Posterior vena cava (tissue), 2 donors: ENCODE results near the gene CCDC33. TPM values are rescaled to one million over a fixed set of nuclear protein-coding genes. Genes with fewer than 3 reads are reported as not detected.

Source experiments
- DNase-seq: peaks from one replicate; pipeline ENCODE4 v3.0.0-alpha.2; 2020; ENCODE audit warnings: low spot score
- intact Hi-C, 2 donors: fragments of 100-400 bp; cut with DNase I; formaldehyde crosslinking; loops; one replicate each; pipeline versions ENCODE4 v1.14.1 to v1.14.2; 2022 to 2023
- total RNA-seq, 2 donors: library from RNA; stranded (reverse); fragmentation: NEBNext Ultra II Directional; extraction: Animal tissue kit (Norgen Biotek cat#: 25700); gene quantifications; one replicate each; pipeline ENCODE4 v1.2.1, GENCODE V29; 2021
- donor health status: DM: yes; HTN: yes; CAD: no.
- donor health status: DM: yes; HTN: yes; CAD: no.

The CCDC33 gene
- total RNA-seq, 2 donors from 2014 or later, result not detected

- intact Hi-C loops, result no loop called here
- no peak for DNase-seq
These were observed 15.1 kb downstream of the CCDC33 start for GRCh38 chr15:74251131-74251811.

GRCh38 chr15:74252291-74252690 is 16.2 kb downstream of the CCDC33 start:
- intact Hi-C loops, result no loop called here
- no peak for DNase-seq

- no peak for DNase-seq
- intact Hi-C loops, result no loop called here
These were observed 16.6 kb downstream of the CCDC33 start for GRCh38 chr15:74252721-74253120.

GRCh38 chr15:74253211-74253921 is 17.2 kb downstream of the CCDC33 start:
- intact Hi-C loops, result no loop called here
- no peak for DNase-seq

GRCh38 chr15:74257105-74257504 is 21.0 kb downstream of the CCDC33 start:
- no peak for DNase-seq
- intact Hi-C loops, result no loop called here

- no peak for DNase-seq
- intact Hi-C loops, result no loop called here
These were observed 21.5 kb downstream of the CCDC33 start for GRCh38 chr15:74257623-74258022.

- DNase-seq, result no peak
- intact Hi-C loops, result no loop called here
These were observed 22.5 kb downstream of the CCDC33 start for GRCh38 chr15:74258456-74259291.

GRCh38 chr15:74259292-74259648 is 23.1 kb downstream of the CCDC33 start:
- intact Hi-C loops, result no loop called here
- no peak for DNase-seq

GRCh38 chr15:74259821-74260607 is 23.9 kb downstream of the CCDC33 start:
- no peak for DNase-seq
- intact Hi-C loops, result no loop called here

- intact Hi-C loops, result no loop called here
- DNase-seq, result no peak
These were observed 24.9 kb downstream of the CCDC33 start for GRCh38 chr15:74261041-74261440.

- intact Hi-C loops, result no loop called here
- no peak for DNase-seq
These were observed 25.6 kb downstream of the CCDC33 start for GRCh38 chr15:74261685-74262084.

GRCh38 chr15:74262151-74262550 is 26.0 kb downstream of the CCDC33 start:
- no peak for DNase-seq
- intact Hi-C loops, result no loop called here

GRCh38 chr15:74262625-74263024 is 26.5 kb downstream of the CCDC33 start:
- no peak for DNase-seq
- intact Hi-C loops, result no loop called here

GRCh38 chr15:74263466-74263865 is 27.3 kb downstream of the CCDC33 start:
- intact Hi-C loops, result no loop called here
- DNase-seq, result no peak

GRCh38 chr15:74264081-74264501 is 28.0 kb downstream of the CCDC33 start:
- intact Hi-C loops, result no loop called here
- DNase-seq, result no peak

- no peak for DNase-seq
- intact Hi-C loops, result no loop called here
These were observed 29.0 kb downstream of the CCDC33 start for GRCh38 chr15:74265046-74265639.

GRCh38 chr15:74268020-74268419 is 31.9 kb downstream of the CCDC33 start:
- DNase-seq, result no peak
- intact Hi-C loops, result no loop called here

- intact Hi-C loops, result no loop called here
- DNase-seq, result no peak
These were observed 33.4 kb downstream of the CCDC33 start for GRCh38 chr15:74269362-74270035.

GRCh38 chr15:74270155-74270554 is 34.0 kb downstream of the CCDC33 start:
- DNase-seq, result no peak
- intact Hi-C loops, result no loop called here
